SU-DHL-6 (cell line): ENCODE results near the gene ENOX1.

Source experiments
- CTCF ChIP-seq: fragments of 200-600 bp; sonication (generic); IDR thresholded peaks from one replicate; pipeline ENCODE4 v1.5.1; 2017; ENCODE audit warnings: antibody characterized with exemption, mild to moderate bottlenecking, low read length, moderate library complexity; ENCODE audit not compliant: insufficient read depth, poor library complexity, severe bottlenecking
- EZH2phosphoT487 ChIP-seq: fragments of 200-600 bp; sonication (generic), shearing (Covaris generic); conservative IDR thresholded peaks from 2 replicates; pipeline ENCODE4 v1.6.1; 2018; ENCODE audit warnings: mild to moderate bottlenecking, antibody characterized with exemption, low read length, moderate library complexity, mixed read lengths

GRCh38 chr13:43260999-43261398 lies 525.8 kb downstream of the ENOX1 start:
- TF ChIP-seq CTCF (no peak), EZH2phosphoT487 (no peak)
